Neuronal stem cell (in vitro differentiated cells): ENCODE data around the gene HOXB3.

Experiments used
- DNase-seq: peaks from one replicate; pipeline ENCODE4 v3.0.0-alpha.2; 2013; ENCODE audit warnings: low spot score
- H2AFZ ChIP-seq: one replicate; pipeline ENCODE4 v1.6.1; 2013; ENCODE audit warnings: mild to moderate bottlenecking, low read length, inconsistent platforms
- H2AK5ac ChIP-seq: 2 replicates; pipeline ENCODE4 v1.6.1; 2013; ENCODE audit warnings: low read depth, mild to moderate bottlenecking, inconsistent platforms, low read length, moderate library complexity, mixed read lengths
- H2BK120ac ChIP-seq: 2 replicates; pipeline ENCODE4 v1.6.1; 2013; ENCODE audit warnings: low read depth, mild to moderate bottlenecking, inconsistent platforms, low read length, moderate library complexity, mixed read lengths
- H2BK12ac ChIP-seq: one replicate; pipeline ENCODE4 v1.6.1; 2013; ENCODE audit warnings: low read length, inconsistent platforms
- H2BK15ac ChIP-seq: 2 replicates; pipeline ENCODE4 v1.6.1; 2013; ENCODE audit warnings: mild to moderate bottlenecking, low read length, inconsistent platforms, mixed read lengths
- H2BK5ac ChIP-seq: one replicate; pipeline ENCODE4 v1.6.1; 2013; ENCODE audit warnings: inconsistent platforms, mild to moderate bottlenecking, low read length, moderate library complexity
- H3K14ac ChIP-seq: one replicate; pipeline ENCODE4 v1.6.1; 2013; ENCODE audit warnings: low read length, inconsistent platforms
- H3K18ac ChIP-seq: 2 replicates; pipeline ENCODE4 v1.6.1; 2013; ENCODE audit warnings: low read length, inconsistent platforms
- H3K23ac ChIP-seq: 2 replicates; pipeline ENCODE4 v1.6.1; 2013; ENCODE audit warnings: low read depth, mild to moderate bottlenecking, mixed read lengths, low read length, inconsistent platforms; ENCODE audit not compliant: poor library complexity
- H3K27ac ChIP-seq: replicated peaks from 3 replicates; pipeline ENCODE4 v1.5.1; 2013; ENCODE audit warnings: low read length, inconsistent platforms
- H3K27me3 ChIP-seq, 3 experiments: 2 replicates each; pipeline ENCODE4 v1.6.1; 2013; ENCODE audit warnings: low read length in 3 of 3, mild to moderate bottlenecking in 2 of 3, inconsistent platforms in 1 of 3, low read depth in 1 of 3, mixed read lengths in 1 of 3, moderate library complexity in 1 of 3; ENCODE audit not compliant: control insufficient read depth in 3 of 3, insufficient read depth in 3 of 3
- H3K36me3 ChIP-seq, 2 donors: replicated peaks in 1 of 2; 2 replicates each; pipeline ENCODE4 v1.6.1; 2013; ENCODE audit warnings: low read length in 2 of 2; ENCODE audit not compliant: control insufficient read depth in 2 of 2, insufficient read depth in 2 of 2
- H3K4ac ChIP-seq: 2 replicates; pipeline ENCODE4 v1.6.1; 2013; ENCODE audit warnings: inconsistent platforms, mild to moderate bottlenecking, low read length, moderate library complexity
- H3K4me1 ChIP-seq, 2 donors: 1 replicate in 1 of 2; 2 replicates in 1 of 2; pipeline ENCODE4 v1.6.1; 2013; ENCODE audit warnings: low read length in 2 of 2, low read depth in 1 of 2; ENCODE audit not compliant: control insufficient read depth in 2 of 2, insufficient read depth in 1 of 2
- H3K4me2 ChIP-seq: one replicate; pipeline ENCODE4 v1.6.1; 2013; ENCODE audit warnings: mild to moderate bottlenecking, low read length, inconsistent platforms; ENCODE audit not compliant: insufficient read depth, poor library complexity, severe bottlenecking
- H3K4me3 ChIP-seq, 2 donors: 2 replicates each; pipeline ENCODE4 v1.5.1; 2013; ENCODE audit warnings: low read length in 2 of 2, mild to moderate bottlenecking in 2 of 2, inconsistent platforms in 1 of 2, moderate library complexity in 1 of 2
- H3K79me1 ChIP-seq: one replicate; pipeline ENCODE4 v1.6.1; 2013; ENCODE audit warnings: low read depth, mild to moderate bottlenecking, inconsistent platforms, low read length, moderate library complexity
- H3K9ac ChIP-seq: one replicate; pipeline ENCODE4 v1.6.1; 2013; ENCODE audit warnings: mild to moderate bottlenecking, low read depth, low read length, inconsistent platforms; ENCODE audit not compliant: poor library complexity
- H3K9me3 ChIP-seq, 2 donors: replicated peaks in 1 of 2; 2 replicates each; pipeline versions ENCODE3 to v1.6.1; 2013; ENCODE audit warnings: low read length in 2 of 2, mild to moderate bottlenecking in 2 of 2, inconsistent platforms in 1 of 2, low read depth in 1 of 2, mixed read lengths in 1 of 2, moderate library complexity in 1 of 2; ENCODE audit not compliant: control insufficient read depth in 2 of 2, insufficient read depth in 1 of 2
- H4K8ac ChIP-seq: one replicate; pipeline ENCODE4 v1.6.1; 2013; ENCODE audit warnings: low read depth, mild to moderate bottlenecking, inconsistent platforms, low read length, moderate library complexity
- H4K91ac ChIP-seq: one replicate; pipeline ENCODE4 v1.6.1; 2013; ENCODE audit warnings: low read length, low read depth, mild to moderate bottlenecking, inconsistent platforms; ENCODE audit not compliant: poor library complexity
- whole genome bisulfite sequencing, 2 donors: extraction: QIAGEN DNeasy Blood & Tissue Kit; methylation state at CpG; one replicate each; pipeline ENCODE4 v1.1.7; 2013; ENCODE audit warnings: missing lambda C conversion rate in 2 of 2, mixed read lengths in 1 of 2; ENCODE audit not compliant: insufficient read length in 2 of 2, insufficient replicate concordance in 1 of 2; ENCODE audit errors: extremely low coverage in 2 of 2; 5-methylcytosine and 5-hydroxymethylcytosine counted together

HOXB3 gene

GRCh38 chr17:48579471-48579759 is 10.6 kb downstream of the HOXB3 start:
- no peak for DNase-seq
- Histone ChIP-seq H2AFZ (no peak overlapping the region), H3K14ac (no peak overlapping the region), H3K79me1 (peaks cover 1% of the 10 kb centered on the region), H3K27ac (no peak overlapping the region), H3K4ac (no peak overlapping the region), H3K9me3 (peaks cover 0 to 4% of the 10 kb centered on the region in 2 donors), H3K36me3 (no peaks in the 10 kb centered on the region), H3K4me1 (no peaks in the 10 kb centered on the region), H2AK5ac (no peak overlapping the region), H4K91ac (no peak overlapping the region), H2BK5ac (no peak overlapping the region), H3K23ac (no peak overlapping the region), H3K18ac (no peak overlapping the region), H2BK15ac (no peak overlapping the region), H3K4me2 (no peak overlapping the region), H3K4me3 (no peak overlapping the region), H4K8ac (no peak overlapping the region), H3K9ac (no peak overlapping the region), H2BK120ac (no peak overlapping the region), H2BK12ac (no peak overlapping the region), H3K27me3 (peaks cover 74 to 99% (median 97%) of the 10 kb centered on the region in 3 experiments)
- no CpG with 5 or more reads among the region's 7 CpGs for WGBS, 2 donors

- Histone ChIP-seq H4K8ac (no peak overlapping the region), H3K9me3 (peaks cover 0 to 2% of the 10 kb centered on the region in 2 donors), H3K4ac (no peak overlapping the region), H2AFZ (peak overlapping the region; percentile 85), H3K14ac (no peak overlapping the region), H3K27ac (no peak overlapping the region), H3K4me2 (no peak overlapping the region), H2BK12ac (no peak overlapping the region), H3K79me1 (peaks cover 1% of the 10 kb centered on the region), H3K23ac (peak overlapping the region; percentile 49), H3K18ac (no peak overlapping the region), H2AK5ac (no peak overlapping the region), H3K36me3 (no peaks in the 10 kb centered on the region), H3K27me3 (peaks cover 75 to 98% (median 97%) of the 10 kb centered on the region in 3 experiments), H2BK5ac (no peak overlapping the region), H2BK120ac (no peak overlapping the region), H3K4me1 (no peaks in the 10 kb centered on the region), H4K91ac (no peak overlapping the region), H3K4me3 (peak overlapping the region; percentile 17 to 33), H3K9ac (no peak overlapping the region), H2BK15ac (no peak overlapping the region)
- no CpG with 5 or more reads among the region's 43 CpGs for WGBS, 2 donors
- DNase-seq = no peak
Measured at GRCh38 chr17:48578616-48579470, 11.2 kb downstream of the HOXB3 start.

DNA sequence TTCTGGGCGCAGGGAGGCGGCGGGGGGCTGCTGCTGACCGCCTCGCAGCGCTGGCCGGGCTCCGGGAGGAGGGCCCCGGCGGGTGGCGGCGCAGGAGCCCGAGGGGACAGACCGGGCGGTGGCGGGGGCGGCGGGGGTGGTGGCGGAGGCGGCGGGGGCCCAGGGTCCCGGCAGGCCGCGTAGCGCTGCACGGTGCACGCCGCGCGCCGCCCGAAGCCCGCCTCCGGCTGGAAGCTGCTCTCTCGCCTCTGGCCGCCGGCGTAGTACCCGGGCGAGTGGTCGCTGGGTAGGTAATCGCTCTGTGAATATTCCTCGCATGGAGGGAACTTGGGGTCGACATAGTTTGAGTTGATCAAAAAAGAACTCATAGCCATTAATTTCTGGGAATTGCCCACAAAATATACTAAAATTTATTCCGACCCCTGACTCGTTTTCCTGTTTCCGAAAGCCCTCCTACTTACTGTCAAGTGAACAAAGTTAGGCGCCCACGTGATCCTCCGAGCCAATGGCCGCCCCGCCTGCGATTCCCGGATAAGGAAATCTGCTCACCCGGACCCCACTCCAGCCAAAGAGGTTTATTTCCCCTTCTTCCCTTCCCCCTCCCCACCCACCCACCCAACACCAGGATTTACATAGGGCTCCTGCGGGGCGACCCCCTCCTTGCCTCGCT is 12.0 kb downstream of the HOXB3 start, which contains the start of gene HOXB4:
TSS of gene HOXB4 (minus strand) at position 405 of the 670 bp plus-strand sequence. CDS start at position 374, 31 bp downstream.
- Histone ChIP-seq H3K79me1 (peaks cover 1% of the 10 kb centered on the region), H3K4me1 (no peaks in the 10 kb centered on the region), H3K23ac (peak within 1 kb of the TSS; percentile 49), H2BK12ac (no peak within 1 kb of the TSS), H2BK120ac (no peak within 1 kb of the TSS), H2AK5ac (no peak within 1 kb of the TSS), H2AFZ (peak within 1 kb of the TSS; percentile 85), H3K27me3 (peaks cover 77 to 98% (median 97%) of the 10 kb centered on the region in 3 experiments), H2BK5ac (no peak within 1 kb of the TSS), H3K36me3 (no peaks in the 10 kb centered on the region), H3K4me2 (peak within 1 kb of the TSS; percentile 4), H3K4me3 (peak within 1 kb of the TSS; percentile 17 to 33), H4K91ac (no peak within 1 kb of the TSS), H2BK15ac (no peak within 1 kb of the TSS), H3K9ac (peak within 1 kb of the TSS; percentile 40), H3K18ac (no peak within 1 kb of the TSS), H4K8ac (no peak within 1 kb of the TSS), H3K14ac (peak within 1 kb of the TSS; percentile 32), H3K27ac (no peak within 1 kb of the TSS), H3K4ac (no peak within 1 kb of the TSS), H3K9me3 (peaks cover 0 to 4% of the 10 kb centered on the region in 2 donors)
- WGBS, 2 donors = no CpG with 5 or more reads among the region's 58 CpGs
- no peak for DNase-seq

GRCh38 chr17:48577330-48577945 is 12.6 kb downstream of the HOXB3 start:
- Histone ChIP-seq H2BK5ac (no peak overlapping the region), H3K79me1 (peaks cover 1% of the 10 kb centered on the region), H3K9ac (peak overlapping the region; percentile 40), H3K18ac (no peak overlapping the region), H3K27ac (no peak overlapping the region), H3K4me3 (no peak overlapping the region), H3K9me3 (peaks cover 0 to 4% of the 10 kb centered on the region in 2 donors), H3K27me3 (peaks cover 77 to 98% (median 97%) of the 10 kb centered on the region in 3 experiments), H3K4me2 (no peak overlapping the region), H4K91ac (no peak overlapping the region), H2AFZ (peak overlapping the region; percentile 60), H3K36me3 (no peaks in the 10 kb centered on the region), H3K23ac (no peak overlapping the region), H2AK5ac (no peak overlapping the region), H3K14ac (peak overlapping the region; percentile 32), H2BK120ac (no peak overlapping the region), H3K4me1 (no peaks in the 10 kb centered on the region), H2BK15ac (no peak overlapping the region), H3K4ac (no peak overlapping the region), H4K8ac (no peak overlapping the region), H2BK12ac (no peak overlapping the region)
- DNase-seq = no peak
- no CpG with 5 or more reads among the region's 19 CpGs for WGBS, 2 donors
